Kidney (tissue), 14 donors: ENCODE results near the gene P2RX1. TPM values are rescaled to one million over a fixed set of nuclear protein-coding genes. Genes with fewer than 3 reads are reported as not detected.

Source experiments
- DNase-seq, 5 donors: peaks; one replicate each; pipeline ENCODE4 v3.0.0-alpha.2; 2013 to 2020
- FAIRE-seq: peaks from 2 replicates; lab custom pipeline; 2012; peaks lifted over from hg19 to GRCh38; lab: Jason Lieb, UNC
- H3K27ac ChIP-seq, 2 donors: one replicate each; pipeline ENCODE4 v1.7.0; 2013; ENCODE audit warnings: low read depth in 2 of 2, low read length in 2 of 2, inconsistent platforms in 1 of 2
- H3K27me3 ChIP-seq: one replicate; pipeline ENCODE4 v1.7.1; 2013; ENCODE audit warnings: low read length, inconsistent platforms; ENCODE audit not compliant: control insufficient read depth, insufficient read depth
- H3K36me3 ChIP-seq, 3 donors: one replicate each; pipeline versions ENCODE4 v1.7.0 to v1.7.1; 2013; ENCODE audit warnings: low read length in 3 of 3, control low read depth in 1 of 3, inconsistent platforms in 1 of 3; ENCODE audit not compliant: insufficient read depth in 3 of 3, control insufficient read depth in 2 of 3
- H3K4me1 ChIP-seq, 3 donors: one replicate each; pipeline versions ENCODE4 v1.7.0 to v1.7.1; 2013; ENCODE audit warnings: low read length in 3 of 3, inconsistent platforms in 1 of 3, low read depth in 1 of 3; ENCODE audit not compliant: control insufficient read depth in 2 of 3, insufficient read depth in 2 of 3
- H3K4me3 ChIP-seq, 3 donors: one replicate each; pipeline versions ENCODE4 v1.7.0 to v1.8.1; 2013; ENCODE audit warnings: low read length in 3 of 3, control low read depth in 1 of 3, inconsistent platforms in 1 of 3
- H3K9ac ChIP-seq, 3 donors: one replicate each; pipeline versions ENCODE4 v1.7.0 to v1.7.1; 2013; ENCODE audit warnings: low read length in 3 of 3, control low read depth in 1 of 3, inconsistent platforms in 1 of 3
- H3K9me3 ChIP-seq, 3 donors: one replicate each; pipeline versions ENCODE4 v1.7.0 to v1.7.1; 2013; ENCODE audit warnings: low read length in 3 of 3, control low read depth in 1 of 3, inconsistent platforms in 1 of 3; ENCODE audit not compliant: control insufficient read depth in 2 of 3, insufficient read depth in 1 of 3
- intact Hi-C: fragments of 100-400 bp; cut with DNase I; formaldehyde crosslinking; loops from one replicate; pipeline ENCODE4 v1.11.1; 2022
- polyA plus RNA-seq: library from polyadenylated mRNA; stranded (reverse); fragments of 350-450 nt; fragmentation: Illumina TruSeq; extraction: RNeasy Lipid Tissue Mini Kit (QIAGEN cat#74804); gene quantifications from one replicate; pipeline ENCODE4 v1.2.3, GENCODE V29; 2014; ENCODE audit warnings: low read depth, low replicate concordance; ENCODE audit not compliant: insufficient read depth
- total RNA-seq: library from RNA; stranded (reverse); fragmentation: NEBNext Ultra II Directional; extraction: Animal tissue kit (Norgen Biotek cat#: 25700); gene quantifications from one replicate; pipeline ENCODE4 v1.2.1, GENCODE V29; 2021
- TF ChIP-seq, protein P1 (sequence below): IDR thresholded peaks from 3 replicates; pipeline ENCODE4 v1.5.1; 2012; ENCODE audit warnings: mild to moderate bottlenecking, moderate library complexity, borderline replicate concordance; ENCODE audit not compliant: insufficient read depth; ENCODE audit errors: extremely low read depth
- donor health status: control.
- donor health status: control.
- donor health status: control.
- donor health status: control.
- donor health status: control.
- donor health status: DM: yes; HTN: yes; CAD: no.
- donor health status: Normal renal cell carcinoma (clear cell type).

The P2RX1 gene
- total and polyA plus RNA-seq, 2 donors from 2014 or later = 3.1 to 11.2 TPM

DNA sequence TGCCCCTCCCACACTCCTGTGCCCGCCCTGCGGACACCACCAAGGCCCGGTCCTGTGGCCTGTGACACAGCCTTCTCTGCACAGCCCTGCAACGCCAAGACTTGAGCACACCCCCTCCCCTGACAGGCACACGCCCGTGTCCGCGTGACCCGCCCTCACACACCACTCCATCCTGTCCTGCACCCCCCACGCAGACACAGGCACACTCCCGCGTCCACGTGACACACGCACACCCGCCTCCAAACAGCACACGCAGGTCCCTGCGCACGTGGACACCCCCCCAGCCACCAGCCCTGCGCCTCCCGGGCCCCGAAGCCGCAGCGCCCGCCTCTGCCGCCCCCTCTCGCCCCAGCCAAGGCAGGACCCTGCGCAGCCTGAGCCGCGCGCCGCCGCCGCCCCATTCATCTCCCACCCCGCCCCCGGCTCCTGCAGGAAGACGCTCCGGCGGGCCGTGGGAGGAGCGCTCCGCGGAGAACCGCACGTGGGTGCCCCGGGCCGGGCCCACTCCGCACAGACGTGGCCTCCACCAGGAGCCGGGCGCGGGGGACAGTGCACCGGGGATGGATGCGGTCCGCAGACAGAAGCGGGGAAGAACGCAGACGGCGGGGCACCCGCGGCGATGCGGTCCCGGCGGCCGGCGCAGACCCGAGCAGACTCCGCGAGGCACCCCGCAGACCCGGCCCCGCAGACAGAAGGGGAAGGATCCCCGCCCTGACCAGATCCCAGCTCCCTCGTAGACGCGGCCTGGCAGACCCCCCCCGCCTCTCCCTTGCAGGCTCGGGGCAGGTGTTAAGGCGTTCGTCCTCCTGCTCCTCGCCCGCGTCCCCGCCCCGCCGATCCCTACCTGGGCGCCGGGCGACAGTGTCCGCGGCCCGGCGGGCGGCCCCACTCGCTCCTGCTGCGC is 23.9 kb downstream of the P2RX1 start:
- FAIRE-seq (no peak), DNase-seq (peak; percentile 43 to 94 (median 71))
- peaks cover 4% of the 10 kb centered on the region for H3K27me3 ChIP-seq
- H3K9ac ChIP-seq = peak overlapping the region in 1 of 3 donors; percentile 3
- no peaks in the 10 kb centered on the region for H3K9me3 ChIP-seq
- H3K4me1 ChIP-seq = peaks cover 0 to 30% (median 13%) of the 10 kb centered on the region in 3 donors
- TF ChIP-seq, protein P1, sequence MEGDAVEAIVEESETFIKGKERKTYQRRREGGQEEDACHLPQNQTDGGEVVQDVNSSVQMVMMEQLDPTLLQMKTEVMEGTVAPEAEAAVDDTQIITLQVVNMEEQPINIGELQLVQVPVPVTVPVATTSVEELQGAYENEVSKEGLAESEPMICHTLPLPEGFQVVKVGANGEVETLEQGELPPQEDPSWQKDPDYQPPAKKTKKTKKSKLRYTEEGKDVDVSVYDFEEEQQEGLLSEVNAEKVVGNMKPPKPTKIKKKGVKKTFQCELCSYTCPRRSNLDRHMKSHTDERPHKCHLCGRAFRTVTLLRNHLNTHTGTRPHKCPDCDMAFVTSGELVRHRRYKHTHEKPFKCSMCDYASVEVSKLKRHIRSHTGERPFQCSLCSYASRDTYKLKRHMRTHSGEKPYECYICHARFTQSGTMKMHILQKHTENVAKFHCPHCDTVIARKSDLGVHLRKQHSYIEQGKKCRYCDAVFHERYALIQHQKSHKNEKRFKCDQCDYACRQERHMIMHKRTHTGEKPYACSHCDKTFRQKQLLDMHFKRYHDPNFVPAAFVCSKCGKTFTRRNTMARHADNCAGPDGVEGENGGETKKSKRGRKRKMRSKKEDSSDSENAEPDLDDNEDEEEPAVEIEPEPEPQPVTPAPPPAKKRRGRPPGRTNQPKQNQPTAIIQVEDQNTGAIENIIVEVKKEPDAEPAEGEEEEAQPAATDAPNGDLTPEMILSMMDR = no peak
- no peaks in the 10 kb centered on the region for H3K36me3 ChIP-seq
- H3K4me3 ChIP-seq = peak overlapping the region in 2 of 3 donors; percentile 11 to 44
- intact Hi-C loops = no loop called here
- H3K27ac ChIP-seq = peak overlapping the region in 1 of 2 donors; percentile 24

DNA sequence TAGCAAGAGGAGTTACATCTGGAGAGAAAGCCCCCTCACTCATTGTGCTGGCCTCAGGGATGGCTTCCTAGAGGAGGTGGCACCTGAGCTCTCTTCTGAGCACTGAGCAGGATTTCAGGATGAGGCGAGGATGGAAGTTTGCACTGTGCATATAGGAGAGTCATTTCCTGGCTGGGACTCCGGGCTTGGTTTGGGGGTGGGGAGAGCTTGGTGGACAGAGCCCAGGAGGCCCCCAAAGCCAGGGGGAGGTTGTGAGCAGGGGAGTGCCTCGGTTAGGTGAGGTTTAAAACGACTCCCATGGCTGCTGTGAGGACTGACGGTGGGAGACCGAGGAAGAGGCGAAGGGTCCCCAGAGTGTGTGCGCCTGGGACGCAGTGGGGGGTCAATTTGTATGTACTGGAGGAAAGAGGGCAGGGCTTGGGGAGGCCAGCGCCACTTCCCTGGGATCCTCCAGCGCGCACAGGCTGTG is 24.6 kb downstream of the P2RX1 start:
- TF ChIP-seq, protein P1 = no peak
- FAIRE-seq (no peak), DNase-seq (no peak)
- Histone ChIP-seq H3K4me3 (peak overlapping the region in 1 of 3 donors; percentile 44), H3K4me1 (peaks cover 0 to 31% (median 13%) of the 10 kb centered on the region in 3 donors), H3K27ac (peak overlapping the region in 1 of 2 donors; percentile 24), H3K9ac (peak overlapping the region in 1 of 3 donors; percentile 3), H3K9me3 (no peaks in the 10 kb centered on the region), H3K36me3 (no peaks in the 10 kb centered on the region), H3K27me3 (peaks cover 4% of the 10 kb centered on the region)
- intact Hi-C loops = no loop called here

DNA sequence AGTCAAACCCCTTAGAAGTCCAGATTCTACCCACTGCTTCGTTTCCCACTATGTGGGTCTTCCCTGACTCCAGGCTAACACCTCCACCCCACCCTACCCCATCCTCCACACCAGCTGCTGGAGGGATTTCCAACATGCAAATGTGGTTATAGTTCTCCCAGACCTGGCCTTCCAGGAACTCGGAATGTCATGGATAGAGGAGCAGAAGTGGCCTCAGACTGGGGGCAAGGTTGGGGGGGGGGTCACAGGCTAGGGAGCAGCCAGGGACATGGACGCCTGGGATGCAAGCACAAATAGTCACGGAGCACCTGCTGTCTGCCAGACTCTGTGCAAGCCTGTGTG is 25.4 kb downstream of the P2RX1 start:
- intact Hi-C loops = no loop called here
- no peaks in the 10 kb centered on the region for H3K9me3 ChIP-seq
- TF ChIP-seq, protein P1 = no peak
- H3K9ac ChIP-seq = no peak overlapping the region
- FAIRE-seq (no peak), DNase-seq (no peak)
- H3K27me3 ChIP-seq = peaks cover 4% of the 10 kb centered on the region
- peaks cover 0 to 30% (median 13%) of the 10 kb centered on the region in 3 donors for H3K4me1 ChIP-seq
- no peaks in the 10 kb centered on the region for H3K36me3 ChIP-seq
- H3K4me3 ChIP-seq = no peak overlapping the region
- no peak overlapping the region for H3K27ac ChIP-seq
